ENCODE data around the gene ARPC1A.

The ARPC1A gene

GRCh38 chr7:99292127-99292526, 33.6 kb upstream of the ARPC1A start:
- H3K4me3 ChIP-seq (ENCODE audit: control insufficient read depth, low read depth, low read length) = no peak overlapping the region
- no peak for TF ChIP-seq CTCF (conservative IDR thresholded peaks at IDR 0.05; ENCODE audit: control insufficient read depth, insufficient read depth, low read depth, low read length)
- DNase-seq (ENCODE audit: low read depth) = no peak

- H3K4me3 ChIP-seq (ENCODE audit: control insufficient read depth, low read depth, low read length) = no peak overlapping the region
- no peak for TF ChIP-seq CTCF (conservative IDR thresholded peaks at IDR 0.05; ENCODE audit: control insufficient read depth, insufficient read depth, low read depth, low read length)
- DNase-seq (ENCODE audit: low read depth) = no peak
Observed at GRCh38 chr7:99293167-99293566, 32.5 kb upstream of the ARPC1A start.

GRCh38 chr7:99293650-99294049, 32.0 kb upstream of the ARPC1A start:
- TF ChIP-seq CTCF (conservative IDR thresholded peaks at IDR 0.05; ENCODE audit: control insufficient read depth, insufficient read depth, low read depth, low read length) = no peak
- no peak for DNase-seq (ENCODE audit: low read depth)
- no peak overlapping the region for H3K4me3 ChIP-seq (ENCODE audit: control insufficient read depth, low read depth, low read length)

- no peak overlapping the region for H3K4me3 ChIP-seq (ENCODE audit: control insufficient read depth, low read depth, low read length)
- DNase-seq (ENCODE audit: low read depth) = no peak
- no peak for TF ChIP-seq CTCF (conservative IDR thresholded peaks at IDR 0.05; ENCODE audit: control insufficient read depth, insufficient read depth, low read depth, low read length)
Observed at GRCh38 chr7:99296471-99296870, 29.2 kb upstream of the ARPC1A start.

- no peak for TF ChIP-seq CTCF (conservative IDR thresholded peaks at IDR 0.05; ENCODE audit: control insufficient read depth, insufficient read depth, low read depth, low read length)
- no peak overlapping the region for H3K4me3 ChIP-seq (ENCODE audit: control insufficient read depth, low read depth, low read length)
- DNase-seq (ENCODE audit: low read depth) = no peak
Observed at GRCh38 chr7:99301496-99301895, 24.2 kb upstream of the ARPC1A start.

- TF ChIP-seq CTCF (conservative IDR thresholded peaks at IDR 0.05; ENCODE audit: control insufficient read depth, insufficient read depth, low read depth, low read length) = no peak
- H3K4me3 ChIP-seq (ENCODE audit: control insufficient read depth, low read depth, low read length) = no peak overlapping the region
- DNase-seq (ENCODE audit: low read depth) = no peak
Observed at GRCh38 chr7:99305473-99306260, 20.0 kb upstream of the ARPC1A start.
